Right kidney (tissue), 9 donors: ENCODE data around the gene OPN1LW.
"Not testable (repeated sequence)": the region's sequence is repeated elsewhere in the genome, so short reads cannot be mapped to it uniquely, and the experiment has no call there.

Source experiments
- DNase-seq: peaks from one replicate; pipeline ENCODE4 v3.0.0-alpha.2; 2016
- long read RNA-seq, 8 donors: transcript quantifications; one replicate each; lab custom pipeline, GENCODE V29; 2026

The OPN1LW gene
- long read RNA-seq, donor 1 = 0 reads
- long read RNA-seq, donor 2 = 0 reads
- long read RNA-seq, donor 3 = 0 reads
- long read RNA-seq, donor 4 = 0 reads
- long read RNA-seq, donor 5 = 0 reads
- long read RNA-seq, donor 6 = 0 reads
- long read RNA-seq, donor 7 = 0 reads
- long read RNA-seq, donor 8 = 0 reads

- not testable (repeated sequence) for DNase-seq
Observed at GRCh38 chrX:154144010-154144409, at the start of gene OPN1LW. Gene OPN1LW, plus strand, starts transcription at chrX:154144243. Its CDS starts 41 bp downstream, at chrX:154144284.

- DNase-seq = no peak
Observed at GRCh38 chrX:154094833-154095232, 49.2 kb upstream of the OPN1LW start.

GRCh38 chrX:154096140-154097002, 47.7 kb upstream of the OPN1LW start:
- DNase-seq = peak; percentile 37

GRCh38 chrX:154097003-154097588, 46.9 kb upstream of the OPN1LW start:
- DNase-seq = peak; percentile 61

GRCh38 chrX:154097589-154098541, 46.2 kb upstream of the OPN1LW start, which contains the start of gene MECP2:
Gene MECP2, minus strand, starts transcription at chrX:154097717.
- DNase-seq = peak; percentile 64

GRCh38 chrX:154098551-154098950, 45.5 kb upstream of the OPN1LW start:
- DNase-seq = no peak

GRCh38 chrX:154113729-154114128, 30.3 kb upstream of the OPN1LW start:
- no peak for DNase-seq

- no peak for DNase-seq
Observed at GRCh38 chrX:154114652-154115051, 29.4 kb upstream of the OPN1LW start.

GRCh38 chrX:154115071-154115470, 29.0 kb upstream of the OPN1LW start:
- DNase-seq = no peak

- no peak for DNase-seq
Observed at GRCh38 chrX:154115750-154116149, 28.3 kb upstream of the OPN1LW start.

GRCh38 chrX:154116426-154117211, 27.4 kb upstream of the OPN1LW start:
- DNase-seq = peak; percentile 32

GRCh38 chrX:154117566-154117965, 26.5 kb upstream of the OPN1LW start:
- DNase-seq = no peak

GRCh38 chrX:154120567-154120966, 23.5 kb upstream of the OPN1LW start:
- DNase-seq = no peak

- DNase-seq = no peak
Observed at GRCh38 chrX:154121207-154121606, 22.8 kb upstream of the OPN1LW start.

GRCh38 chrX:154121961-154122360, 22.1 kb upstream of the OPN1LW start:
- no peak for DNase-seq

GRCh38 chrX:154123241-154124219, 20.5 kb upstream of the OPN1LW start:
- no peak for DNase-seq

- no peak for DNase-seq
Observed at GRCh38 chrX:154125391-154126040, 18.5 kb upstream of the OPN1LW start.

- no peak for DNase-seq
Observed at GRCh38 chrX:154126101-154126500, 17.9 kb upstream of the OPN1LW start.

GRCh38 chrX:154131955-154132354, 12.1 kb upstream of the OPN1LW start:
- no peak for DNase-seq

- DNase-seq = no peak
Observed at GRCh38 chrX:154132366-154132765, 11.7 kb upstream of the OPN1LW start.
